GM18861 (cell line): ENCODE measurements around the gene NEU3.

Experiments
- ATAC-seq: cut with Tn5 transposase; IDR thresholded peaks from one replicate; pipeline ENCODE4 v1.9.1; 2021; ENCODE audit not compliant: unreplicated experiment

The NEU3 gene

DNA sequence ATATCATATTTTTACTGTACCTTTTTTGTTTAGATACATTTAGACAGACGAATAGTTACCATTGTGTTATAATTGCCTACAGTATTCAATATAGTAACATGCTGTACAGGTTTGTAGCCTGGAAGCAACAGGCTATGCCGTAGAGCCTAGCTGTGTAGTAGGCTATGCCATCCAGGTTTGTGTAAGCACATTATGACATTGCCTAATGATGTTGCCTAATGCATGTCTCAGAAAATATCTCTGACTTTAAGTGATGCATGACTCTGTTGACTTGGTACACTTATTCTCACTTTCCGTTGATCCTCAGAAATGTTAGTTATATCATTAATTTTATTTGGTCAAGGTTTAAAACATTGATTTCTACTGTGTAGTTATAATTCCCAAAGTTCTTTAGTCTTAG lies 68.1 kb downstream of the NEU3 start:
- no peak for ATAC-seq

- ATAC-seq = no peak
Observed at GRCh38 chr11:75059299-75059698, 70.6 kb downstream of the NEU3 start.

GRCh38 chr11:75063741-75064314 lies 75.1 kb downstream of the NEU3 start:
- no peak for ATAC-seq

- ATAC-seq = no peak
Observed at GRCh38 chr11:75066061-75066460, 77.3 kb downstream of the NEU3 start.
